ENCODE measurements around the gene DCLK1. TPM values are rescaled to one million over a fixed set of nuclear protein-coding genes. Genes with fewer than 3 reads are reported as not detected.

Gene DCLK1
- total RNA-seq, 4 donors from 2014 or later, result 3.8 to 10.0 (median 8.2) TPM

DNA sequence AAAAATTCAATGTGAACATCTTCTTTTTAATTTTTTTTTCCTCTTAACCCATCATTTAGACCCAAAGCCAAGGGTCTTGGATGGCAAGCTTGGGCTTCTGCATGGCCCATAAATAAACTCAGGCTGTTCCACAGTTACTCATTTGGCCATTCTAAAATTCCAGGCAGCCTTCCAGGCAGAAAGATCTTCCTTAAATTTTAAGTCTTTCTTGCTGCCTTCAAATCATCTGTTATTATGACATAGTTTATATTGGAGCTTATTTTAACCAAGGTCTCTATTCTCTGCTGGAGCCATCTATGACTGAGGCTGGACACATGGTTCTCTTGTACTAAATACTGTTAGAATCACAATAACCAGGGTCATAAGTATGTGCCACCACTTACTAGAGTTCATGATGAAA is 337.4 kb downstream of the DCLK1 start:
- no peaks in the 10 kb centered on the region for H3K9me3 ChIP-seq
- no peaks in the 10 kb centered on the region for H3K36me3 ChIP-seq
- peaks cover 0 to 8% of the 10 kb centered on the region in 2 donors for H3K4me1 ChIP-seq
- ATAC-seq (no peak), DNase-seq (no peak)
- intact Hi-C loops (cut with DNase I; ENCODE audit: low total_unique reads) (no loop called here), in situ Hi-C loops (cut with MboI; ENCODE audit: low sequenced_read_pairs in 4 of 4) (loop anchor here in 1 of 4 donors (10.0 kb wide), 1 partner anchor 169 kb away; no protein-coding TSS in a partner anchor)
- no peaks in the 10 kb centered on the region for H3K27me3 ChIP-seq
- TF ChIP-seq POLR2A (IDR thresholded peaks at IDR 0.05), result no peak
- TF ChIP-seq, protein P1, sequence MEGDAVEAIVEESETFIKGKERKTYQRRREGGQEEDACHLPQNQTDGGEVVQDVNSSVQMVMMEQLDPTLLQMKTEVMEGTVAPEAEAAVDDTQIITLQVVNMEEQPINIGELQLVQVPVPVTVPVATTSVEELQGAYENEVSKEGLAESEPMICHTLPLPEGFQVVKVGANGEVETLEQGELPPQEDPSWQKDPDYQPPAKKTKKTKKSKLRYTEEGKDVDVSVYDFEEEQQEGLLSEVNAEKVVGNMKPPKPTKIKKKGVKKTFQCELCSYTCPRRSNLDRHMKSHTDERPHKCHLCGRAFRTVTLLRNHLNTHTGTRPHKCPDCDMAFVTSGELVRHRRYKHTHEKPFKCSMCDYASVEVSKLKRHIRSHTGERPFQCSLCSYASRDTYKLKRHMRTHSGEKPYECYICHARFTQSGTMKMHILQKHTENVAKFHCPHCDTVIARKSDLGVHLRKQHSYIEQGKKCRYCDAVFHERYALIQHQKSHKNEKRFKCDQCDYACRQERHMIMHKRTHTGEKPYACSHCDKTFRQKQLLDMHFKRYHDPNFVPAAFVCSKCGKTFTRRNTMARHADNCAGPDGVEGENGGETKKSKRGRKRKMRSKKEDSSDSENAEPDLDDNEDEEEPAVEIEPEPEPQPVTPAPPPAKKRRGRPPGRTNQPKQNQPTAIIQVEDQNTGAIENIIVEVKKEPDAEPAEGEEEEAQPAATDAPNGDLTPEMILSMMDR (IDR thresholded peaks at IDR 0.05 in 4 of 5, conservative IDR thresholded peaks at IDR 0.05 in 1 of 5), result no peak
- no peak overlapping the region for H3K4me3 ChIP-seq
- H3K27ac ChIP-seq, result peak overlapping the region in 2 of 4 donors; percentile 3 to 33

DNA sequence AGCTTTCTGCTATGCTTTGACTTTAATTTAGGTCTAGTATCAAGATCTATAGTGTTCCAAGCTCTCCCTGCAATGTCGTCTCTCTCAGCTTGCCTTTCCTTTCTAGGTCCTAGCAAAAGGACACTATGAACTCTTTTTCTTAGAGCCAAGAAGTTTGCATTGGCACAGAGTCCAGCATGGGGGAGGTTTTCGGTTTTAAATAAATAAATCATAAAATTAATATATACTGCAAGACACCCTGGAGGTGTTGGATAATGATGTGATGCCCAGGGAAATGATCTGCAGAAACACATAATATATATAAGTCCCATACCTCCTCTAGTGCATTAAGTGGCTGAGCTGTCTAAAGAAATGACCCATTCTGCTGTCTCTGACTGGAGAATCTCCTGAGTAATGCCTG is 338.3 kb downstream of the DCLK1 start:
- intact Hi-C loops (cut with DNase I; ENCODE audit: low total_unique reads) (no loop called here), in situ Hi-C loops (cut with MboI; ENCODE audit: low sequenced_read_pairs in 4 of 4) (loop anchor here in 1 of 4 donors (10.0 kb wide), 1 partner anchor 168 kb away; no protein-coding TSS in a partner anchor)
- H3K27ac ChIP-seq, result peak overlapping the region in 3 of 4 donors; percentile 3 to 27 (median 14)
- H3K4me1 ChIP-seq, result peaks cover 0 to 8% of the 10 kb centered on the region in 2 donors
- no peak for DNase-seq
- H3K27me3 ChIP-seq, result no peaks in the 10 kb centered on the region
- H3K4me3 ChIP-seq, result no peak overlapping the region
- no peak for ATAC-seq
- no peaks in the 10 kb centered on the region for H3K9me3 ChIP-seq
- H3K36me3 ChIP-seq, result no peaks in the 10 kb centered on the region
- TF ChIP-seq POLR2A (IDR thresholded peaks at IDR 0.05), result no peak
- TF ChIP-seq, protein P1 (IDR thresholded peaks at IDR 0.05 in 4 of 5, conservative IDR thresholded peaks at IDR 0.05 in 1 of 5), result no peak

DNA sequence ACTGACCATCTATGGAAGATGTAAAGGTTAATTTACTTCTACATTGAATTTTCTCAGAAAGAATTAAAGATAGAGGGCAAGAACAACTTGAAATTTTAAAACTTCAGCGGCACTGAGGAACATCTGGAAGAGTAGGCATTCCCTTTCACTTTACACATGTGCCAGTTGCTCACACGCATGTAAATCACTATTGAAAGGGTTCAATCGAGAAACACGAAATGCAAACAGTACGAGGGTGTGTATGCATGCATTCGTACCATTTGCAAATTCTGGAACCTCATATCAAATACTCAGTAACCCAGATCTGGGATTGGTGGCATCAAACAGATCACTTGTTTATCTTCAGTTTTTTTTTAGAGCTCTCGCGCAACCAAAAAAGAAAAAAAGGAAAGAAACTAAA is 339.2 kb downstream of the DCLK1 start:
- Histone ChIP-seq H3K27ac (peak overlapping the region in 1 of 4 donors; percentile 7), H3K4me1 (peaks cover 0 to 8% of the 10 kb centered on the region in 2 donors), H3K27me3 (no peaks in the 10 kb centered on the region), H3K36me3 (no peaks in the 10 kb centered on the region), H3K9me3 (no peaks in the 10 kb centered on the region), H3K4me3 (no peak overlapping the region)
- TF ChIP-seq, protein P1 (IDR thresholded peaks at IDR 0.05 in 4 of 5, conservative IDR thresholded peaks at IDR 0.05 in 1 of 5), result no peak
- no peak for TF ChIP-seq POLR2A (IDR thresholded peaks at IDR 0.05)
- in situ Hi-C loops (cut with MboI; ENCODE audit: low sequenced_read_pairs in 4 of 4), result loop anchor here in 1 of 4 donors (10.0 kb wide), 1 partner anchor 167 kb away; no protein-coding TSS in a partner anchor
- no peak for ATAC-seq
- intact Hi-C loops (cut with DNase I; ENCODE audit: low total_unique reads), result no loop called here
- DNase-seq, result no peak

DNA sequence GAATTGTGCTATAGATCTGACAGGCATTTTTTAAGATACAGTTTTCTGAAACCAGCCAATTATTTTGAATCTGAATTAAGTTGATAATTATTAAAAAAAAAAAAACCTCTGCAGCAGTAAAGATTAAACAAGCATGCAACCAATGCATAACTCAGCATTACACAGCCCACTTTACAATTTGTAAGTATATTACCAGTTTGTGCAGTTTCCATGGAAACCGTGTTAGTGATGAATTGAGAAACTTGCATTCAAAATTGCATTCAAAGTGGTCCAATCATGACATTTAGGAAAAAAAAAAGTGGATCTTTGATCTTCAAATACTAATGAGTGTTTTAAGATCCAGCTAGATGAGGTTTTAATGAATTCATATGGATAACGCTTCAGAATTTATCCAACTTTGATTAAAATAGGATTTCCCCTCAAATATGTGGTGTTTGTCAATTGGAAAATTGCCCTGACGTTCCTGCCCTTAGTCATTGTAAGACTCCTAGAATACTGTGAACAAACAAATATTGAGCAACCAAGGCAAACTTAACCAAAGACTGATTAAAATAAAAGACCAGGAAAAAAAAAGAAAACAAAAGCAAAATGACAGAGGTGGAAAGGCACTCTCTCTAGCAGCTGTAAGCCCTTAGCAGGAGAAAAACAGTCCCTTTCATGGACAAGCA is 339.9 kb downstream of the DCLK1 start:
- Histone ChIP-seq H3K4me3 (no peak overlapping the region), H3K4me1 (peaks cover 0 to 8% of the 10 kb centered on the region in 2 donors), H3K9me3 (no peaks in the 10 kb centered on the region), H3K27ac (no peak overlapping the region), H3K27me3 (no peaks in the 10 kb centered on the region), H3K36me3 (no peaks in the 10 kb centered on the region)
- ATAC-seq (peak; percentile 43 to 46), DNase-seq (no peak)
- intact Hi-C loops (cut with DNase I; ENCODE audit: low total_unique reads), result loop anchor here (2.0 kb wide), 1 partner anchor 161 kb away; no protein-coding TSS in a partner anchor
- in situ Hi-C loops (cut with MboI; ENCODE audit: low sequenced_read_pairs in 4 of 4), result loop anchor here in 1 of 4 donors (10.0 kb wide), 1 partner anchor 167 kb away; no protein-coding TSS in a partner anchor
- TF ChIP-seq, protein P1 (IDR thresholded peaks at IDR 0.05 in 4 of 5, conservative IDR thresholded peaks at IDR 0.05 in 1 of 5), result no peak
- TF ChIP-seq POLR2A (IDR thresholded peaks at IDR 0.05), result no peak

Data from gastrocnemius medialis (tissue), 4 donors.